Measurements from ENCODE around the gene AKR7A3. TPM values are rescaled to one million over a fixed set of nuclear protein-coding genes. Genes with fewer than 3 reads are reported as not detected.

The AKR7A3 gene
- total and polyA plus RNA-seq, 4 donors: 0.23 to 69.6 (median 55.0) TPM

- H3K27ac ChIP-seq (ENCODE audit: low read depth in 1 of 2, low read length in 2 of 2): no peak overlapping the region
- H3K9me3 ChIP-seq (ENCODE audit: control insufficient read depth in 4 of 4, low read length in 3 of 4): no peaks in the 10 kb centered on the region
- H3K27me3 ChIP-seq (ENCODE audit: control insufficient read depth in 4 of 4, insufficient read depth in 4 of 4, low read length in 3 of 4): no peaks in the 10 kb centered on the region
- H3K36me3 ChIP-seq (ENCODE audit: control insufficient read depth in 4 of 4, insufficient read depth in 3 of 4, low read depth in 1 of 4, low read length in 3 of 4): peaks cover 0 to 6% (median 2%) of the 10 kb centered on the region in 4 donors
- DNase-seq (ENCODE audit: low spot score): no peak
- 97% methylated on average over 4 of the region's 4 CpGs for WGBS
- no peak overlapping the region for H3K4me3 ChIP-seq (ENCODE audit: low read depth in 1 of 3, low read length in 3 of 3)
- TF ChIP-seq SP1 (IDR thresholded peaks at IDR 0.05): no peak
- no peak for TF ChIP-seq ZBTB33 (IDR thresholded peaks at IDR 0.05)
- no peak for TF ChIP-seq MAX (IDR thresholded peaks at IDR 0.05)
- no peak for TF ChIP-seq REST (IDR thresholded peaks at IDR 0.05)
- no peak for TF ChIP-seq RAD21 (IDR thresholded peaks at IDR 0.05)
- TF ChIP-seq RXRA (IDR thresholded peaks at IDR 0.05): no peak
- TF ChIP-seq HNF4A (conservative IDR thresholded peaks at IDR 0.05): no peak
- no peak for TF ChIP-seq CTCF (IDR thresholded peaks at IDR 0.05; ENCODE audit: low read depth, low read length, missing input control)
- no peak for TF ChIP-seq JUND (IDR thresholded peaks at IDR 0.05)
- no peak for TF ChIP-seq EGR1 (IDR thresholded peaks at IDR 0.05; ENCODE audit: low read depth in 2 of 2)
- TF ChIP-seq YY1 (IDR thresholded peaks at IDR 0.05): no peak
- TF ChIP-seq GABPA (IDR thresholded peaks at IDR 0.05 in 1 of 2, conservative IDR thresholded peaks at IDR 0.05 in 1 of 2): no peak
- no peak for TF ChIP-seq NR2F2 (IDR thresholded peaks at IDR 0.05)
- TF ChIP-seq TAF1 (conservative IDR thresholded peaks at IDR 0.05): no peak
- no peak for TF ChIP-seq FOXA1 (IDR thresholded peaks at IDR 0.05)
- TF ChIP-seq HNF4G (IDR thresholded peaks at IDR 0.05): no peak
- TF ChIP-seq FOXA2 (IDR thresholded peaks at IDR 0.05): no peak
- peaks cover 0 to 13% (median 5%) of the 10 kb centered on the region in 4 donors for H3K4me1 ChIP-seq (ENCODE audit: control insufficient read depth in 4 of 4, insufficient read depth in 4 of 4, low read length in 3 of 4)
- no peak overlapping the region for H3K9ac ChIP-seq (ENCODE audit: low read depth in 1 of 2, low read length in 2 of 2)
These were observed 48.7 kb upstream of the AKR7A3 start for GRCh38 chr1:19337289-19337688.

- Histone ChIP-seq H3K27ac (ENCODE audit: low read depth in 1 of 2, low read length in 2 of 2) (no peak overlapping the region), H3K4me3 (ENCODE audit: low read depth in 1 of 3, low read length in 3 of 3) (no peak overlapping the region), H3K9ac (ENCODE audit: low read depth in 1 of 2, low read length in 2 of 2) (no peak overlapping the region), H3K4me1 (ENCODE audit: control insufficient read depth in 4 of 4, insufficient read depth in 4 of 4, low read length in 3 of 4) (peaks cover 0 to 13% (median 5%) of the 10 kb centered on the region in 4 donors), H3K9me3 (ENCODE audit: control insufficient read depth in 4 of 4, low read length in 3 of 4) (no peaks in the 10 kb centered on the region), H3K27me3 (ENCODE audit: control insufficient read depth in 4 of 4, insufficient read depth in 4 of 4, low read length in 3 of 4) (no peaks in the 10 kb centered on the region), H3K36me3 (ENCODE audit: control insufficient read depth in 4 of 4, insufficient read depth in 3 of 4, low read depth in 1 of 4, low read length in 3 of 4) (peaks cover 0 to 11% (median 2%) of the 10 kb centered on the region in 4 donors)
- WGBS: 89% methylated on average over 7 of the region's 7 CpGs
- DNase-seq (ENCODE audit: low spot score): no peak
- TF ChIP-seq HNF4A (conservative IDR thresholded peaks at IDR 0.05): no peak
- no peak for TF ChIP-seq TAF1 (conservative IDR thresholded peaks at IDR 0.05)
- no peak for TF ChIP-seq MAX (IDR thresholded peaks at IDR 0.05)
- no peak for TF ChIP-seq GABPA (IDR thresholded peaks at IDR 0.05 in 1 of 2, conservative IDR thresholded peaks at IDR 0.05 in 1 of 2)
- TF ChIP-seq HNF4G (IDR thresholded peaks at IDR 0.05): no peak
- TF ChIP-seq NR2F2 (IDR thresholded peaks at IDR 0.05): no peak
- no peak for TF ChIP-seq FOXA1 (IDR thresholded peaks at IDR 0.05)
- no peak for TF ChIP-seq YY1 (IDR thresholded peaks at IDR 0.05)
- no peak for TF ChIP-seq CTCF (IDR thresholded peaks at IDR 0.05; ENCODE audit: low read depth, low read length, missing input control)
- TF ChIP-seq REST (IDR thresholded peaks at IDR 0.05): no peak
- no peak for TF ChIP-seq FOXA2 (IDR thresholded peaks at IDR 0.05)
- no peak for TF ChIP-seq JUND (IDR thresholded peaks at IDR 0.05)
- TF ChIP-seq EGR1 (IDR thresholded peaks at IDR 0.05; ENCODE audit: low read depth in 2 of 2): no peak
- no peak for TF ChIP-seq RXRA (IDR thresholded peaks at IDR 0.05)
These were observed 48.0 kb upstream of the AKR7A3 start for GRCh38 chr1:19336543-19336942.

All from liver (tissue), 9 donors.